ENCODE results near the gene PYGO1.
A peak's percentile ranks its signal among the peaks of the same experiment; 100 is the strongest.

PYGO1 gene

GRCh38 chr15:55555089-55555488 lies 33.1 kb downstream of the PYGO1 start:
- Histone ChIP-seq H3K4me2 (ENCODE audit: low read depth, low read length, poor library complexity, severe bottlenecking) (no peak overlapping the region), H3K9me2 (replicated peaks; ENCODE audit: low read depth, low read length) (no peaks in the 10 kb centered on the region), H3K4me1 (ENCODE audit: insufficient read depth, low read length, poor library complexity, severe bottlenecking) (peaks cover 10% of the 10 kb centered on the region), H3K79me2 (ENCODE audit: insufficient read depth, low read length) (no peaks in the 10 kb centered on the region), H3K9ac (ENCODE audit: low read depth, low read length, poor library complexity, severe bottlenecking) (no peak overlapping the region), H3F3A (ENCODE audit: low read depth) (no peaks in the 10 kb centered on the region), H3K4me3 (ENCODE audit: low read length, poor library complexity, severe bottlenecking) (no peak overlapping the region), H3K9me3 (ENCODE audit: insufficient read depth, low read depth, low read length) (peaks cover 16% of the 10 kb centered on the region; the same call in 1 of the 2 replicates), H3K36me3 (ENCODE audit: insufficient read depth, low read length) (no peaks in the 10 kb centered on the region), H4K20me1 (ENCODE audit: insufficient read depth, low read length, poor library complexity, severe bottlenecking) (no peaks in the 10 kb centered on the region), H3K27me3 (ENCODE audit: insufficient read depth, low read length, poor library complexity, severe bottlenecking) (no peaks in the 10 kb centered on the region), H2AFZ (ENCODE audit: low read length) (no peak overlapping the region)
- no peak for TF ChIP-seq EZH2phosphoT487 (IDR thresholded peaks at IDR 0.05; ENCODE audit: borderline replicate concordance)
- TF ChIP-seq CTCF (conservative IDR thresholded peaks at IDR 0.05; ENCODE audit: low read length): no peak

GRCh38 chr15:55552926-55553325 lies 35.2 kb downstream of the PYGO1 start:
- H4K20me1 ChIP-seq (ENCODE audit: insufficient read depth, low read length, poor library complexity, severe bottlenecking): no peaks in the 10 kb centered on the region
- H2AFZ ChIP-seq (ENCODE audit: low read length): no peak overlapping the region
- H3K4me3 ChIP-seq (ENCODE audit: low read length, poor library complexity, severe bottlenecking): peak overlapping the region; percentile 5
- H3K4me1 ChIP-seq (ENCODE audit: insufficient read depth, low read length, poor library complexity, severe bottlenecking): peaks cover 10% of the 10 kb centered on the region
- TF ChIP-seq CTCF (conservative IDR thresholded peaks at IDR 0.05; ENCODE audit: low read length) (no peak), EZH2phosphoT487 (IDR thresholded peaks at IDR 0.05; ENCODE audit: borderline replicate concordance) (no peak)
- H3K9me2 ChIP-seq (replicated peaks; ENCODE audit: low read depth, low read length): no peaks in the 10 kb centered on the region
- peak overlapping the region; percentile 33 for H3K4me2 ChIP-seq (ENCODE audit: low read depth, low read length, poor library complexity, severe bottlenecking)
- H3K79me2 ChIP-seq (ENCODE audit: insufficient read depth, low read length): no peaks in the 10 kb centered on the region
- no peaks in the 10 kb centered on the region for H3K27me3 ChIP-seq (ENCODE audit: insufficient read depth, low read length, poor library complexity, severe bottlenecking)
- H3F3A ChIP-seq (ENCODE audit: low read depth): no peaks in the 10 kb centered on the region
- no peak overlapping the region for H3K9ac ChIP-seq (ENCODE audit: low read depth, low read length, poor library complexity, severe bottlenecking)
- H3K9me3 ChIP-seq (ENCODE audit: insufficient read depth, low read depth, low read length): peaks cover 16% of the 10 kb centered on the region; the same call in 1 of the 2 replicates
- no peaks in the 10 kb centered on the region for H3K36me3 ChIP-seq (ENCODE audit: insufficient read depth, low read length)

GRCh38 chr15:55552451-55552850 lies 35.7 kb downstream of the PYGO1 start:
- Histone ChIP-seq H3K79me2 (ENCODE audit: insufficient read depth, low read length) (no peaks in the 10 kb centered on the region), H3K9me3 (ENCODE audit: insufficient read depth, low read depth, low read length) (peaks cover 16% of the 10 kb centered on the region; the same call in 1 of the 2 replicates), H3K9me2 (replicated peaks; ENCODE audit: low read depth, low read length) (no peaks in the 10 kb centered on the region), H3K36me3 (ENCODE audit: insufficient read depth, low read length) (no peaks in the 10 kb centered on the region), H4K20me1 (ENCODE audit: insufficient read depth, low read length, poor library complexity, severe bottlenecking) (no peaks in the 10 kb centered on the region), H3K4me3 (ENCODE audit: low read length, poor library complexity, severe bottlenecking) (peak overlapping the region; percentile 5), H3K4me1 (ENCODE audit: insufficient read depth, low read length, poor library complexity, severe bottlenecking) (peaks cover 10% of the 10 kb centered on the region), H2AFZ (ENCODE audit: low read length) (no peak overlapping the region), H3F3A (ENCODE audit: low read depth) (no peaks in the 10 kb centered on the region), H3K27me3 (ENCODE audit: insufficient read depth, low read length, poor library complexity, severe bottlenecking) (no peaks in the 10 kb centered on the region), H3K9ac (ENCODE audit: low read depth, low read length, poor library complexity, severe bottlenecking) (no peak overlapping the region), H3K4me2 (ENCODE audit: low read depth, low read length, poor library complexity, severe bottlenecking) (peak overlapping the region; percentile 33)
- TF ChIP-seq EZH2phosphoT487 (IDR thresholded peaks at IDR 0.05; ENCODE audit: borderline replicate concordance) (no peak), CTCF (conservative IDR thresholded peaks at IDR 0.05; ENCODE audit: low read length) (no peak)
